ENCODE measurements around the gene ITSN2. TPM values are rescaled to one million over a fixed set of nuclear protein-coding genes. Genes with fewer than 3 reads are reported as not detected.

Gene ITSN2
- total RNA-seq, 1 experiment from 2014 or later = 21.9 TPM

- Histone ChIP-seq H3K4me1 (ENCODE audit: insufficient read depth, low read length) (peaks cover 6% of the 10 kb centered on the region; the same call in 1 of the 2 replicates), H3K4me3 (ENCODE audit: low read length) (no peak overlapping the region), H3K9ac (ENCODE audit: low read length) (no peak overlapping the region), H3K36me3 (ENCODE audit: low read depth, low read length) (no peaks in the 10 kb centered on the region), H3K27ac (ENCODE audit: low read length) (no peak overlapping the region), H2AFZ (ENCODE audit: low read length) (no peak overlapping the region), H3K9me3 (ENCODE audit: low read length) (no peaks in the 10 kb centered on the region), H3K4me2 (ENCODE audit: low read length) (no peak overlapping the region), H3F3A (ENCODE audit: low read length, unreplicated experiment) (no peaks in the 10 kb centered on the region), H3K27me3 (ENCODE audit: low read length) (no peaks in the 10 kb centered on the region), H3K9me2 (replicated peaks; ENCODE audit: low read length) (no peaks in the 10 kb centered on the region), H3K79me2 (ENCODE audit: low read length) (no peaks in the 10 kb centered on the region), H4K20me1 (ENCODE audit: low read length) (no peaks in the 10 kb centered on the region)
- POLR2A ChIA-PET (ENCODE audit: unreplicated experiment) = no interaction called here
- no TSS peak for BruUV-seq (replicated peaks)
- no peak for ATAC-seq
- intact Hi-C loops (cut with micrococcal nuclease) = no loop called here
- no peak for TF ChIP-seq CTCF (conservative IDR thresholded peaks at IDR 0.05; ENCODE audit: low read depth, low read length)
- no peak for TF ChIP-seq EZH2phosphoT487 (IDR thresholded peaks at IDR 0.05; ENCODE audit: borderline replicate concordance, low read length)
- no peak for TF ChIP-seq EZH2 (IDR thresholded peaks at IDR 0.05; ENCODE audit: low read length, unreplicated experiment)
- CTCF ChIA-PET = no interaction called here
- DNase-seq = no peak
These were observed 127.0 kb downstream of the ITSN2 start for GRCh38 chr2:24233321-24233720.

- intact Hi-C loops (cut with micrococcal nuclease) = no loop called here
- Histone ChIP-seq H3K9ac (ENCODE audit: low read length) (no peak overlapping the region), H3K4me3 (ENCODE audit: low read length) (no peak overlapping the region), H3K27me3 (ENCODE audit: low read length) (no peaks in the 10 kb centered on the region), H3F3A (ENCODE audit: low read length, unreplicated experiment) (no peaks in the 10 kb centered on the region), H3K79me2 (ENCODE audit: low read length) (no peaks in the 10 kb centered on the region), H4K20me1 (ENCODE audit: low read length) (no peaks in the 10 kb centered on the region), H3K27ac (ENCODE audit: low read length) (no peak overlapping the region), H3K4me1 (ENCODE audit: insufficient read depth, low read length) (peaks cover 6% of the 10 kb centered on the region; the same call in 1 of the 2 replicates), H3K36me3 (ENCODE audit: low read depth, low read length) (no peaks in the 10 kb centered on the region), H3K9me3 (ENCODE audit: low read length) (no peaks in the 10 kb centered on the region), H3K9me2 (replicated peaks; ENCODE audit: low read length) (no peaks in the 10 kb centered on the region), H2AFZ (ENCODE audit: low read length) (no peak overlapping the region), H3K4me2 (ENCODE audit: low read length) (no peak overlapping the region)
- peak; percentile 11 for DNase-seq
- BruUV-seq (replicated peaks) = no TSS peak
- ATAC-seq = peak; percentile 58
- ChIA-PET CTCF (no interaction called here), POLR2A (ENCODE audit: unreplicated experiment) (interaction anchor here (0.7 kb wide), 1 partner anchor 63 kb away, joined by 4 read pairs; no protein-coding TSS in a partner anchor)
- TF ChIP-seq CTCF (conservative IDR thresholded peaks at IDR 0.05; ENCODE audit: low read depth, low read length) = no peak
- no peak for TF ChIP-seq EZH2 (IDR thresholded peaks at IDR 0.05; ENCODE audit: low read length, unreplicated experiment)
- no peak for TF ChIP-seq EZH2phosphoT487 (IDR thresholded peaks at IDR 0.05; ENCODE audit: borderline replicate concordance, low read length)
These were observed 128.9 kb downstream of the ITSN2 start for GRCh38 chr2:24231461-24231881.

- BruUV-seq (replicated peaks) = no TSS peak
- no peaks in the 10 kb centered on the region for H3F3A ChIP-seq (ENCODE audit: low read length, unreplicated experiment)
- TF ChIP-seq CTCF (conservative IDR thresholded peaks at IDR 0.05; ENCODE audit: low read depth, low read length) (peak; percentile 59), EZH2 (IDR thresholded peaks at IDR 0.05; ENCODE audit: low read length, unreplicated experiment) (no peak), EZH2phosphoT487 (IDR thresholded peaks at IDR 0.05; ENCODE audit: borderline replicate concordance, low read length) (no peak)
- ChIA-PET CTCF (no interaction called here), POLR2A (ENCODE audit: unreplicated experiment) (no interaction called here)
- H3K9ac ChIP-seq (ENCODE audit: low read length) = no peak overlapping the region
- H3K36me3 ChIP-seq (ENCODE audit: low read depth, low read length) = no peaks in the 10 kb centered on the region
- intact Hi-C loops (cut with micrococcal nuclease) = loop anchor here (1.0 kb wide), 1 partner anchor 154 kb away; no protein-coding TSS in a partner anchor
- no peak overlapping the region for H3K4me3 ChIP-seq (ENCODE audit: low read length)
- H3K27me3 ChIP-seq (ENCODE audit: low read length) = no peaks in the 10 kb centered on the region
- peaks cover 6% of the 10 kb centered on the region; the same call in 1 of the 2 replicates for H3K4me1 ChIP-seq (ENCODE audit: insufficient read depth, low read length)
- no peak overlapping the region for H3K4me2 ChIP-seq (ENCODE audit: low read length)
- no peak overlapping the region for H2AFZ ChIP-seq (ENCODE audit: low read length)
- no peaks in the 10 kb centered on the region for H3K9me3 ChIP-seq (ENCODE audit: low read length)
- peak; percentile 74 for ATAC-seq
- no peaks in the 10 kb centered on the region for H3K79me2 ChIP-seq (ENCODE audit: low read length)
- H3K9me2 ChIP-seq (replicated peaks; ENCODE audit: low read length) = no peaks in the 10 kb centered on the region
- peak; percentile 59 for DNase-seq
- H3K27ac ChIP-seq (ENCODE audit: low read length) = no peak overlapping the region
- no peaks in the 10 kb centered on the region for H4K20me1 ChIP-seq (ENCODE audit: low read length)
These were observed 131.9 kb downstream of the ITSN2 start for GRCh38 chr2:24228470-24228869.
